Ramos (cell line): ENCODE measurements around the gene P4HA2.

Source experiments
- in situ Hi-C: fragments of 300-500 bp; cut with MboI; formaldehyde crosslinking; loops from one replicate; pipeline ENCODE4 v1.14.3; 2022; ENCODE audit warnings: low sequenced_read_pairs; ENCODE audit not compliant: unreplicated experiment

P4HA2 gene

DNA sequence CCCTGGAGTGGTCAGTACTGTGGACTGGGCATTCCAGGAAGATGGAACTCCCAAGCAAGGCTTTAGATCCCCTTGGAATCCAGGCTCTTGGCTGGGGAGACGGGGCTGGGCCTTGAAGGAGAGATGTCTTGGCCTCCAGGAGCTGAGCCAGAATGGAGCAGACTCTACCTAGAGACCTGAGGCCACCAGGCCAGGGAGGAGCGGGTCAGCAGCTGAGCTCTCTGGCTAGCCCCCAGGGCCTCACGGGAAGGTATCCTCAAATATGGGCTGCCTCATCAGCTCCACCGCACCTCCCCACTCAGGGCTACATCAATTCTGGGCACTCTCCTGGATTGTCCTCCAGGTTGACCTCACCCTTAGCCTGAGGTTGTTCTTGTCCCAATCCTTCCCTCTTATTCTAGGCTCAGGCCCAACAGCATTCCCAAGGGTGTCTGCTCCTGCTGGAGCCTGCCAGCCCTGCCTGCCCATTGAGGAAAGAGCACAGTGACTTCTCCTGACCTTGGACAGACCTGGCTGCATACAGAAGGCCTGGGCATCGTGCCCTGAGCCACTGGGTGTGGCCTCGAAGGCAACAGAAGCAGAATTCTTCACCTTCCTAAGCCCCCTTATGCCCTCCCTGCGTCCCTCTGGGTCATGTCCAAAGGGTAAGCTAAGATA is 26.8 kb upstream of the P4HA2 start:
- in situ Hi-C loops: loop anchor here (25.0 kb wide), 1 partner anchor 258 kb away; no protein-coding TSS in a partner anchor

DNA sequence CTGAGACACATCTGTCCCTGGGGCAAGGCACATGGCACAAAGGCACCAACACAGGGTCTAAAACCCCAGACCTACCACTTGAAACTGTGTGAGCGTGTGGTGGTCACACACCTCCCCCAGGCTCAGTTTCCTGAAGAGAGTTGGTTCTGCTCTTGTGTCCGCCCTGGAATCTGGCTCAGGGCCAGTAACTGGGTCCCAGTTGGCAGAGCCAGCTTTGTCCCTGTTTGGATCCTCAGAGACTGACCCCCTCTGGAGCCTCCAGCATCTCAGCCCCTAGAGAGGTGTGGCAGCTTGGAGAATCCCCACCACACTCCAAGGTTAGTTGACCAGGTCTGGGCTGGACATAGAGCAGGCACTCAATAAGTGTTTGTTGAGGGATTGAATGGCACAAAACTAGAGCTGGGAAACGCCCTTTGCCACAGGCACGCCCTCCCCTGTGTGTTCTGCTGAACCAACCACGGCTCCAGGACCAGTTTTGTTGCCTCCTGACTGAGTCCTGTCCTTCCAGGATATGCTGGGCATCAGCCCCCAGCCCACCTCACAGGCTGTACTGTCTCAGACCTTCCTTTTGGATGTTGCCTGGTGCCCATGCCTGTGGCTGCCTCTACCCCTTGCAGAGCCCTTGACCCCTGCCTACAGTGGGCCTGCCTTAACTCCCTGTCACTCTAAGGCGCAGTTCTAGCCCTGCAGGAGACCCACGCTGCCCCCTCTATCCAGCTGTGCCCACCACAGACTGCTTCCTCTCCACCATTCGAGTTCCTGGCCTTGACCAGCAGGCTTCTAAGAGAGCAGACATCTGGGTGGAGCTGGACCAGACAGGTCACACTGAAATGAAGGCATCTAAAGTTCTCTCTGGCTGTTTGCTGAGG is 26.0 kb upstream of the P4HA2 start:
- in situ Hi-C loops: loop anchor here (25.0 kb wide), 1 partner anchor 259 kb away; no protein-coding TSS in a partner anchor

DNA sequence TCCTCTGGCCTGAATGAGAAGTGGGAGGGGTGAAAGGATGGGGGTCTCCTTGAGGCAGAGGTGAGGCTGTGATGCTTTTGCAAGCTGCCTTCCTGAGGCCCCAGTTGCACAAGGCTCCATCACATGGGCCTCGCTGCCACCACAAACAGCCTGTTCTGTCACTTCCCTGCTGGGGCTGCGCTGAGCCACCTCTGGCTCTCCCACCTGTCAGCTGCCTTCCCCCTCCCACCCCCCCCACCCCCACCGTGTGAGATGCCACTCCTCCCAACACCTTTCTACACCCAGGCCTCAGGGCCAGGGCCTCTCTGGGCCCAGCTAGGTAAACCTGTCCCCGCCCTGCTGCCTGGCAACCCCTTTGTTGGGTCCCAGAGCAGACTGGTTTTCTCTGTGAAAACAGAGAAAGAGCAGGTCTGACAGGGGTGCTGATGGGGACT is 25.4 kb upstream of the P4HA2 start:
- in situ Hi-C loops: loop anchor here (25.0 kb wide), 1 partner anchor 259 kb away; no protein-coding TSS in a partner anchor

DNA sequence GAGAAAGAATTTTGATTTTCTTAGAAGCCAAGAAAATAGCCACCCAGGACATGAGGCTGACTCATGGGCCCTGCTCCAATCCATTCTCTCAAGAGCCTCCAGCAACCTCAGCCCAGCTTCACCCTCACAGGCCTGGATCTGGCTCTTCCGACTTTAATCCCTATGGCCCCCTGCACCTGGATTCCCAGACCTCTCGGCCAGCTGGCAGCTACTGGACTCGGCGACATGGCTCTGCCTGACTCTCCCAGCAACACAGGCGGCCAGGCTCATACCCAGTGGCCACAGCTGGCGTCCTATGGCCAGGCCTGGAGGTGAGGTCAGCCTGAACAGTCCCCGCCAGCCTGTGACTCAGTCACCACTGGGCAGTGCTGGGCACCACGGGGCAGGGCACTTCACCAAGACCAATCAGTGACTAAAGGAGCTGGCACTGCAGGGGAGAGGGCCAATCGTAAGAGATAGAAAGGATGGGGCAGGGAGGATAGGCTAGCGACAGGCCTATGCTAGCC is 23.6 kb upstream of the P4HA2 start:
- in situ Hi-C loops: loop anchor here (25.0 kb wide), 1 partner anchor 261 kb away; no protein-coding TSS in a partner anchor

DNA sequence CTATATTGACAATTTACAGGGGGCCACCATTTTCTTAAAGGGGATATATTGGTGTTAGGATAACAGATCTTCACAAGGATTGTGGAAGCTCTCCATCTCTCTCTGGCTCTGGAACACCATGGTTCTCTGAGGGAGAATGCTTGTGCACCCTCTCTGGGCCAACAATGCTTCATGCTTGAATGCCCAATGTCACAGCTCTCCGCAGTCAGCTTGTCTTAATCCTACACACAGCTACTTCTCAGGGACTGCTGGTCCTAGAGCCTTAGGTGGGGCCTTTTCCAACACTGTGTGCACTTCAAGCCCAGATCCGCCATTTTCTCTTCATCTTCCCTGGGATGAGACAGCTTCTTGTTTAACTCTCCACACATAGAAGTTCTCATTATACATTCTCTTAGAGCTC is 22.9 kb upstream of the P4HA2 start:
- in situ Hi-C loops: loop anchor here (25.0 kb wide), 1 partner anchor 262 kb away; no protein-coding TSS in a partner anchor

DNA sequence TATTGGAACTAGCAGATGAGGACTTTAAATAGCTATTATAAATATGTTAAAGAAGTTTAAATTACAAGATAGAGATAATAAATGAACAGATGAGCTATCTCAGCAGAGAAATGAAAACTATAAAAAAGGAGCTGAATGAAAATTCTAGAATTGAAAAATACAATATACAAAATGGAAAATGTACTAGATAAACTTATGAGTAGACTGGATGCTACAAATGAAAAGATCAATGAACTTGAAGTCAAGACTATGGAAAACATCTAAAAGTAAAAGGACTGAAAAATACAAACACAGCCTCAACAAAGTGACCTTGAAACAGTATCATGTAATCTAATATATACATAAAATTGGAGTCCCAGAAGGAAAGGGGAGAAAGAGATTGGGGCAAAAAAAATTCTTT is 19.2 kb upstream of the P4HA2 start:
- in situ Hi-C loops: no loop called here

DNA sequence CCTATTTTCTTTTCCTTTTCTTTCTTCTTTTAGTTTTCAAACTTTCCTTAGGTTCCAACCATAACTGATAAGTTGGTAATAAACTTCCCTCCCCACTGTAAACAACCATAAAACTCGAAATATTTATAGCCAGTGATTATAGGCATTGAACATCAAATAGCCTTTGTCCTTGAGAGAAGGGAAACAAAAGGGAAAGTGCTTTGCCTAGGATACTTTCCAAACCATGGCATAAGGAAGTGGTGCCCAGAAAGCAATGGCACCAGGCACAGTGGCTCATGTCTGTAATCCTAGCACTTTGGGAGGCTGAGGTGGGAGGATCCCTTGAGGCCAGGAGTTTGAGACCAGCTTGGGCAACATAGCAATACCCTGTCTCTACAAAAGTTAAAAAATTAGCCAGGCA is 17.9 kb upstream of the P4HA2 start:
- in situ Hi-C loops: no loop called here

DNA sequence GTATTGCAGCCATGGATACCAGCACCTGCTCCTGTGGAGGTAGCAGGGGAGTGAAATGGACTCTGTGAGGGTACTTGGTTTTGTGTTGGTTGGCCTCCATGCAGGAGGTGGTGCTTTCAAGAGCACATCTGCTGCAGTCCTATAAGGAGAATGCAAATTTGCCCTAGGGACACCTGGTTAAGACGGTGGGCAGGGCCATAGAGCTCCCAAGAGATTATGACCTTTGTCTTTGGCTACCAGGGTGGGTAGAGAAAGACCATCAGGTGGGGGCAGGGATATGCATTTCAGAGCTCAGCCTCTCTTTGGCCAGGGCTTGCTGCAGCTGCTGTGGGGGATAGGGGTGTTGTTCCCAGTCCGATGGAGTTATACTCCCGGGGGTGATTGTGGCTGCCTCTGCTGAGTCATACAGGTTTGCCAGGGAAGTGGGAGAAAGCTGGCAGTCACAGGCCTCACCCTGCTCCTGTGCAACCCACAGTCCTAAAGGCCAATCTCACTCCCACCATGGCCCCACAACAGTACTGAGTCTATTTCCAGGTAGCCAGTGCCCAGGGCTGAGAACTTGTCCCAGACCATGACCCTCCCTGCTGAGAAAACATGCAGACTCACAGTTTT is 15.8 kb upstream of the P4HA2 start:
- in situ Hi-C loops: no loop called here

DNA sequence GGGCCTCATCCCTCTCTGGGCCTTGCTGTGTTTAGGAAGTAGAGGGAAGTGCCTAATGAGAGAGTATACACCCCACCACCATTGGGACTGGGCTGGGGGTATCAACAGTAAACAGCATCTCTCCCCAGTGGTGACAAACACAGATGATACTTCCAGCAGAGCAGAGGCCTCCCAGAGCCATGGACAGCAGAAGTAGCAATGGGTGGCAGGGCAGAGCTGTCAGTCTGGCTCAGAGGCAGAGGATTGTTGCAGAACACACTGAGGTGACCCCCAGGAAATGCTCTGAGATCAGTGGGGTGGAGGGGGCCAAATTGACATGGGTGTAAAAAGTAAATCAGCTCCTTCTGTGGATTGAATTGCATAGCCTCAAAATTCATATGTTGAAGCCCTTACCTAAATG is 12.1 kb upstream of the P4HA2 start:
- in situ Hi-C loops: no loop called here

DNA sequence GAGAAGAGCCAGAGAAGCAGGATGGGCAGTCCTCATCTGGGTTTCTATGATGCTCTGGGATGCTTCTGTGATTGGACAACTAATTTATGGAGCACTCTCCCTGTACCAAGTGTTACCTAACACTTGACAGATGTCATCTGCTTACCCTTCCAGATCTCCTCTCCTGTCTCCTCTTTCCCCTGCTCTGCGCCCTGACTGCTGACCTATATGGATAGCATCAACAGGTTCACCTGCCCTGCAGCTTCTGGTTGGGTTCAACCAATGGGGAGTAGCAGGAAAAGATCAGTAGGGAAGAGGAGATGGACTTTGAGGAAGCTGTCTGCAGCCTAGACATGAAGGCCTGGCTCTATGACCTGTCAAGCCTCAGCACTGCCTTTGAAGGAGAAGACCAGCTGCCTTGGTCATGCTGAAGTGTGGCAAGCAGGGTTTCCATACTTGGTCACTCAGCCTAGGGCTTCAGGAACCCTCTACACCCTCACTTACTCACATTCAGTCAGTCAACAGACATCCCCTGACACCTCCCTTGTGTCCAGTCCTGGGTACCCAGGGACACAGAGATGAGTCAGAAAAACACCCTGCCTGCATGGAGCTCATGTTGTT is 11.3 kb upstream of the P4HA2 start:
- in situ Hi-C loops: no loop called here

DNA sequence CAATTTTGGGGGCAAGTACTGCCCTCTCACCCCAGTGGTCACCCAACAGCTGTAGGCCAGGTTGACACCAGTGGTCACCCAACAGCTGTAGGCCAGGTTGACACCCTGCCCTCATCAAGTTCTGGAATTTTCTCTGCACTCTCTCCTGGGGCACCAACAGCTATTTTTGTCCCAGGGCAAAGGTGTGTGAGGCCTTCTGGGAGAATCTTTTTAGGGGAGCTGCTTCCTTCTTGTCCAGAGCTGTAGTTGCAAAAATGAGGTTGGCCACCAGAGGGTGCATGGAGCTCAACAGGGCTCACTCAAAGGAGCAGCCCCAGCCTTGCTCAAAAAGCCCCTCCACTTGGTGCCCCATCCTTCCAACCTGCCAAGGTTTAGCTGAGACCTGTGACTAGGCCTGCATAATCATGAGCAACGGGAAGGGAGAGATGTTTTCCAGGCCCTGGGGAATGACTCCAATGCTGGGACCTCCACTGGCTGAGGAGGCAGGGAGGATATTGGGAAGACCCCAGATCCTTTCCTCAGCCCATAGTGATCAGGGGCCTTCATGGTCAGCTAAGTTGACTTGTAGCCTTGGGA is 10.6 kb upstream of the P4HA2 start:
- in situ Hi-C loops: no loop called here

DNA sequence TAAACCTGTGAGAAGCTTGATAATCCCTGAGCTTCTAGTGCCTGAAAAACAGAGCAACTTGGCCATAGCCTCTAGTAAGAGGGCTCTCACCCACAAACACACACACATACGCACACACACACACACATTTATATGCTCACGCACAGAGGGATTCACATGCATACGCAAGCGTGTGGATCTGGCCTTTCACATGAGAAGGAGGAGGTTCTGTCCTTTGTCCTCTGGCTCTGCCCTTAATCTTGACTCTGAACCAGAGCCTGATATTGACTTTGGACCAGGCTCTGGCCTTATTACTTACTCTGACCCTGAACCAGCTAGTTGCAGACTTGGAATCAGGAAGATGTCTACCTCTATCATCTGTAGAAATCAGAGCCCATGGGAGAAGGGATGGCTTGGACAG is 10.0 kb upstream of the P4HA2 start:
- in situ Hi-C loops: no loop called here

DNA sequence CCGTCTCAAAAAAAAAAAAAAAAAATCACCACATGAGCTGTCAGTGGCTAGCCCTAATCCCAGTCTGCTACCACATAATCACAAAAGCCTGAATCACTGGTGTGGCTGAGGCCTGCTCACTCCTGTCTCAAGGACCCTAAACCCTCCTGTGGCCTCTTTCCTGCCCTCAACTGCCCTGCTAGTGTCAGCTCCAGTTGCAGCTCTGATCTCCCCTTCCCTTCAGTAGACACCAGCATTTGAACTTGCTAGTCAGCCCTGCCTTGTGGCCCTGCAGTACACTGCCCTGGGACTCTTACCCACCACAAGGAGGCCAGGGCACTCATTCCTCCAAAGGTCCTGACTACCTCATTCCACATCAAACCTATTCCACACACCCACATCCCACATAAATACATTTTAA is 9.5 kb upstream of the P4HA2 start:
- in situ Hi-C loops: no loop called here

DNA sequence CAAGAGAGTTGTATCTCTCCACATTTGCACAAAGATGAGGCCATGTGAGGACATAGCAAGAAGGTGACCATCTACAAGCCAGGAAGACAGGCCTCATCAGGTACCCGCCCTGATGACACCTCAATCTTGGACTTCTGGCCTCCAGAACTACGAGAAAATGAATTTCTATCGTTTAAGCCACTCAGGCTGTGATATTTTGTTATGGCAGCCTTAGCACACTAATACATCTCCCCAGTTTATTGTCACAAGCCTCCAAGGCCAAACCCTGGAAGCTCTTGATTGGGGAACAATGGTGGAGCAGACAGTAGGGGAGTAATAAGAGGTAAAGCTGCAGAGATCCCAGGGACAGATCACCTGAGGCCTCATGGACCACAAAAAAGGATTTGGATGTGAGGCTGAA is 7.7 kb upstream of the P4HA2 start:
- in situ Hi-C loops: no loop called here

DNA sequence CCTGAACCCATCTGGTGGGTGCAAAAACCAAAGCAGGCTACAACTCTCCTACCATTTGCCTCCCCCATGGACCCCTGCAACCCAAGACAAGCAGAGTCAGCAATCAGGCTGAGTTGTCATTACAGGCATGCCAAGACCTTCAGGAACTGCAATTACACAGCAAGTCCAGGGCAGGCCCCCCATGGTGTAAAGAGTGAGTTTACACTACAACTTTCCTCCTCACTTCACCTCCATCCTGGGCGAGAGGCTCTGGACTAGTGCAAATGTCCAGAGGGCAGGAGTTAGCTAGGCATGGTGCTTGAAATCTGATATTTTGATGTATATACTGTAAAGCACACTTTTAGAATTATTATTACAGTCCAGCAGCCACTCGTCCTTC is 7.0 kb upstream of the P4HA2 start:
- in situ Hi-C loops: no loop called here

DNA sequence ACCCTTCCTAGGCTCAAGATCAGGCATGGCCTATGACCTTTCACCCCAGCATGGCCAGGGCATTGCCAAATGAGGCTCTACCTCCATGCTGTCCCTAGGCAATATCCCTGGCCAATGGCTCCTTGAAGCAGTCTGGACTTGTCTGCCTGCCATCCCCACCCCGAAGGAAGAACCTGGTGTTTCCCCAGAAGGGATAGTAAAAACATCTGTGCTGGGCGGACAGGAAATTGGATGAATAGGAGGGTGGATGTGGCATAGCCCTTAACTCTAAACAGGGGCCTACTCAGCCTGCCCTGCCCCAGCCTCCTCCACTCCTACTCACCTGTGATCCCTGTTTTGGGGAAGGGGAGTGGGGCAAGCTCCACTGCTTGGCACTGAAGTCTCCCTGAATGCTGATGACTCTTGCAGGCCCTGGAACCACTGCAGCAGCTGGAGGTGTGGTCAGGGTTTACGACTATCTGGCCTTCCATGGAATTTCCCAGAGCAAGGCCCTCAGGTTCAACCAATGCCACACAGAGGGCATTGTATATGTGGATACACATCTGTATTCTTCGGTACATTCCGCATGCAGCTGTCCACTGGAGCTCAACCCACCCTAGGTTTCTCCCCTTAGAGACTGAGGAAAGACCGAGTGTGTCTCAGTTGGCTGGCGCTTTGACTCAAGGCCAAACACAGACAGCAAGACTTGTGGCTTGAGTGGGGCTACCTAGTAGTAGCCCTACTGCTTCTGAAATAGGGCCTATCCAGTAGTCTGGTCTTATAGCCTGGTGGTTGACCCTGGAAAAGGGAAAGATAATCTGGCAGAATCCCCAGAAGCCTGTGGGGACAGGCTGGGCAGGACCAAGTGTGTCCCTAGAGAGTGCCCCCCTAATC is 6.4 kb upstream of the P4HA2 start:
- in situ Hi-C loops: no loop called here

DNA sequence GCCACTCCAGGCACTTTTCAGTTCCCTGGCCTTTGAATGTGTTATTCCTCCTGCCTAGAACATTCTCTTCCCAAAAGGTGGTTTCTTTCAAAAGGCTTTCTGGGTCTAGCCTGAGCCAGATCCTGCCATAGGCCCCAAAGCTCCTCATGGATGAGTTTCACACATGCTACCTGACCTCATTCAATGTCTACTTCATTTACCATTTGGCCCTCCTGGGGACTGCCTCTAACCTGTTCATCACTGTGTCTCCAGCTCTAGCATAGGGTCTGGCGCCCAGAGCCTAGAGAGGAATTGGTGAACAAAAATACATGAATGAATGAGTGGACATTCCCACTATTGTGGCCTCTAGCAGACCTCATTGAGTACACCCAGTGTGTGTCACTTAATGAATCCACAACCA is 5.4 kb upstream of the P4HA2 start:
- in situ Hi-C loops: no loop called here

DNA sequence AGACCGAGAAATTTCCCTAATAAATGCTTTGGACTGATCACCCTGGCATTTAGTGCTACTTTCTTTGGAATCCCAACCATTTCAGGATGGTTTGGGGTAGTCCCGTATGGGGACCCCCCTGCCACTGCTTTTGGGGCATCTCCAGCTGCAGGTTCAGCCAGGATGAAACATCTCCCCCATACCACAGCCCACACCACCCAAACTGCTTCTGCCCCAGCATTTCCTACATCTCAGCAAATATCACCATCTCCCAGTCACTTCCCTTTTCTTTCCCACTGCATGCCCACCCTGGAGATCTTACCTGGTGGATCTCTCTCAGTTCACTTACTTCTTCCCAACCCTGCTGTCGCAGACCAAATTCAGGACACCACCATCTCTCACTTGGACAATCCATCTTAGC is 4.8 kb upstream of the P4HA2 start:
- in situ Hi-C loops: no loop called here

DNA sequence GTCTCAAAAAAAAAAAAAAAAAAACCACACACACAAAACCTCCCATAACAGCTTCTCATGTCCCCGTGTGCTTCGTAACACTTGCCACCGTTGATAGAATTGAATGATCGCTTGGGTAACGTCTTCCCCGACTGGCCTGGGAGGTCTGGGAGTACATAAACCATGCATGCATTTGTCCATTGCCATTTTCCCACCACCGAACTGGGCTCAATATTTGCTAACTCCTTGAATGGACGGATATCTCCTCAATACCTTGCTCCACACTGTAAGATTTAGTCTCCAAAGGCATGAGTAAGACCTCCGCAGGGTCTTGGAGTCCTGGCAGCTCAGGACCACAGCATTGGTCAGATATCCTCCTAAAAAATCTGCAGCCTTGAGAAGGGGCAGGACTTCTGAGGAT is 3.2 kb upstream of the P4HA2 start:
- in situ Hi-C loops: no loop called here
